Eye (tissue), 1 donor: ENCODE data around the gene GLYR1.

ENCODE experiments used
- DNase-seq: peaks from one replicate; pipeline ENCODE4 v3.0.0-alpha.2; 2015

The GLYR1 gene

DNA sequence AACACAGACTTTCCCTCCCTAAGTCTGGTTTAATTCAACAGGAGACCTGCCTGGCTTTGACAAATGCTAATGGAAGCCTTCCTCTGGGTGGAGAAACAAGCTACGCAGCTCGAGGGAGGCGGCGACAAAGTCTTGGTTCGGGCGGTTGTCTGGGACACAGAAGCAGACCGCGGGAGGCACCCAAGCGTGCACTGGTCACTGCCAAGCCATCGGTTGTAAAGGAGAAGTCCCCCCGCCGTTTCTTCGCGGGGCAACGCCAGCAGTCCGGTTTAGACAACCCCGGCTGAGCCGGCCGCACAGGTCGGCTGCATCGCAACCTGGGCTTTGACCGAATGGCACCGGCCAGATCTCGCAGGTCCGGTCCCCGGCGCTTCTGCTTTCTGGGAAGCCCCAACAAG lies 586 bp downstream of the GLYR1 start:
- peak; percentile 69 for DNase-seq

DNA sequence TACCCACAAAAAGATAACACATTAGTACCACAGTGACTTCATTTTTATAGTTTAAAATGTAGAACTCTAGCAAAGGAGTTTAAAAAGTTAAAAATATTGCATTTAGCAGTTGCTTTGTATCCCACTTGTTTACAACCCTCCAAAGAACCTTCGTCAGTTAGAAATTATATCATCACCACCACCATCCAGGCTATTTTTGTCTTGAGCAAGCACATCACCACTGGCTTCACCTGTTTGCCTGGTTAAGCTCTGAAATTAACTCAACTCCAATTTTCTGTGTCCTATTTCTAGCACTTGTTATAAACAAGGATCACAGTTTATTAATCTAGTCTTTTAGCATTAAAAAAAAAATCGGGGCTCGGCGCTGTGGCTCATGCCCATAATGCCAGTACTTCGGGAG lies 6.1 kb downstream of the GLYR1 start:
- no peak for DNase-seq

DNA sequence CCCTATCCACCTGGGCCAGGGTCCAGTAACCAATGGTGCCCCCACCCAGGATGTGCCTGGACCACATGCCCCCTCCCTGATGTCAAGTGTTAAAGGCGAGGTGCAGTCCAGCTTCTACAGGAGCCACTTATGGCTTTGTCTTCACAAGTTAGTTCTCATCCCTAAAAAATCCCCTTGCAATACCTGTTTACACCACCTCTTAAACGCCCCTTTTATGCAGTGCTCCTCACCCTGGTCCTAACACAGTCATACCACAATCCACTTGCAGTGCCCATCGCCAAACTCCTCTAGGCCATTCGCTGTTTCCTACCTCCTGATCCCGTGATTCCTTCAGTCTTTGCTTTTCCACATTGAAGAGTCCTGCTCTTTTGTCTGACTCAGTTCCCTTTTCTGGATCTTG lies 7.1 kb downstream of the GLYR1 start:
- no peak for DNase-seq

DNA sequence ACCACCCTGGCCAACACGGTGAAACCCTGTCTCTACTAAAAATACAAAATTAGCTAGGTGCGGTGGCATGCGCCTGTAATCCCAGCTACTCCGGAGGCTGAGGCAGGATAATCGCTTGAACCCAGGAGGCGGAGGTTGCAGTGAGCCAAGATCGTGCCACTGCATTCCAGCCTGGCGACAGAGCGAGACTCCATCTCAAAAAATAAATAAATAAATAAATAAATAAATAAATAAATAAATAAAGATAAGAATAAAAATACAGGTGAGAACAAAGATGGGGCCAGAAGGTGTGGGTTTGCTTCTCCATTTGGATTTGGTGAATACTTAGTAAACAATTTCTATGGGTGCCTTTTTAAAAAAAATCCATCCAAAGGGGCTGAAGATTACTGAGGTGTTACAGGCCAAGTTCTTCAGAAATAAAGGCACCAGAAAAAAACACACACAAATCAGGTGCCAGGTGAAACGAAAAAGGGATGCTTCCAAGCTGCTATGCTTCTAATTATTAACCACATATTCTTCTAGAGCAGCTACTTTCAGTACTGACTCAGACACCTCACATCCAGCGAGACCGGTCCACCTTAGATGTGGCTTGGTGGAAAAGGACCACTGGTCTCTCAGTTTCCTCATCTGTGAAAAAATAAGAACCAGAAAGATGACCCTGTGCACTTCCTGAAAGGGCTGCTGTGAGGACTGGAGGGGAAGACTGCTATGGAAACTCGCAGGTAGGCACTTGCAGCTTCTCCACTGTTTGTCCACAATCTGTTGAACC lies 9.2 kb downstream of the GLYR1 start:
- no peak for DNase-seq

DNA sequence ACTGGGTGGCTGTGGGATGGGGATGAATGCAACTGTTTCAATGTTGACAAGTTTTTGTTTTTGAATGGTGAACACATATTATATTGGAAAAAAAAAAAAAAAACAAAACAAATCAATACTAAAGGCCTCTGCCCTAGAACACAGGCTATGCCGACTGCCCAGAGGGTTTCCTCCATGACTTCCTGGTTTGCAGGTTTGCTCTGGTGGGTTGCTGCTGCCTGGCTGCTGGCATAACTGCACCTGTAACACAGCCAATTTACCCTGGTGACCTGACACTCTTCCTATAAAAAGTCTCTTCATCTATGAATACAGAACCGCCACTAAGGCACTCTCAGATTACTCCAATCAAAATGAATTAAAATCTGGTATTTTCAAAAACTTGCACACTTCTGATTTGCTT lies 10.4 kb downstream of the GLYR1 start:
- DNase-seq: no peak

DNA sequence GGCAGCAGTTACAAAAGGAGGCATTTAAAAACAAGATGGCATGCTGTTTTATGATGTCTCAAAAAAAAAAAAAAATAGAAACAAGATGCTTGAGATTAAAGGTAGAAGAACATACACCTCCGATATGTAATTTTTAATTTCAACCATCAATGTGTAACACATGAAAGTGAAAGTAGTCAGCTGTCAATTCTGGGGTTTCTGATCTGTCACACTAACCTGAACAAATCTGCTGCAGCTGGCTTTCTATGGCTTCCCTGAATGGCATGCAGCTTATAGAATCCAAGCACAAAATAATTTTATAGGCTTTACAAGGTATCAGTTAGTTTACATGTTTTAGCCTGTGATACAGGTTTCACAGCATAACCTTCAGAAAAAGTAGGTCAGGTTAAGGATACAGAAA lies 13.5 kb downstream of the GLYR1 start:
- DNase-seq: no peak

DNA sequence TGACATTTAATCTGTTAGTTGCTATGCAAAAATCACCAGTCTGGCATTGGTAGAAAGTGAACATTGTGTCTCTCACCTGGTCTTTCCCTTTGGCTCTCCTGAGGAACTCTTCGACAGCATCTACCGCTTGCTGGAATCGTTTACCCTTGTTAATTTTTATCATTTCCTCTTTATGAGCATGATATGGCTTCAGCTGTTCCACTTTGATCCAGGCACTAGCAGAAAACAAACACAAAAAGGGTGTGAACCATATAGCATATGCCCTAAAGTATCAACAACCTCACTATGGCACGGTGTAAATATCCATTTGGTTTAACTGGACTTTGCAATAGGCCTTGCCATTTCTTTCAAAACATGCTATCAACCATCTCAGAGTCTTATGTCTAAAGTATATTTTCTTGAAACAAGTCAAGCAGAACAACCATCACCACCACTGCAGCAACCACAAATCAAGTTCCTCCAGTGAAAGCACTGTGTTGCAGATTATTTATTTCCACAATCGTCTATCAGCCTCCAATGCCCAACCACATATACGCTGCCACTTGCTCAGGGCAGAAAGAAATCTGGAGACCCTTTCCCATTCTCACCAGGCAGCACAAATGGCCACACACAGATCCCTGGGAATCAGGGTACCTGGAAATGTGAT lies 14.3 kb downstream of the GLYR1 start:
- DNase-seq: no peak

DNA sequence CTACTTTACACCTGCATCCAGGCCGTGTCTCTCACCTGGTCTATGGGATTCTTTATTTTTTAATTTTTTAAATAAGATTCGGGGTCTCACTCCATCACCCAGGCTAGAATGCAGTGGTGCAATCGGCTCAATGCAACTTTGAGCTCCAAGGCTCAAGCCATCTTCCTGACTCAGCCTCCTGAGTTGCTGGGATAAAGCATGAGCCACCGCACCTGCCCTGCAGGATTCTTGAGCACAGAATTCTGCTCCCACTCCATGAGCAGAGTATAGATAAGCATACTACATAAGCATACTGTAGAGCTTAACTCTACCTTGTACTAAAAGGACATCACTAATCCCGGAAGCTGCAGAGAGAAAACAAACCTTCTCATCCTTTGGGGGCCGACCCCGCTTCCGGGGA lies 15.5 kb downstream of the GLYR1 start:
- DNase-seq: no peak

DNA sequence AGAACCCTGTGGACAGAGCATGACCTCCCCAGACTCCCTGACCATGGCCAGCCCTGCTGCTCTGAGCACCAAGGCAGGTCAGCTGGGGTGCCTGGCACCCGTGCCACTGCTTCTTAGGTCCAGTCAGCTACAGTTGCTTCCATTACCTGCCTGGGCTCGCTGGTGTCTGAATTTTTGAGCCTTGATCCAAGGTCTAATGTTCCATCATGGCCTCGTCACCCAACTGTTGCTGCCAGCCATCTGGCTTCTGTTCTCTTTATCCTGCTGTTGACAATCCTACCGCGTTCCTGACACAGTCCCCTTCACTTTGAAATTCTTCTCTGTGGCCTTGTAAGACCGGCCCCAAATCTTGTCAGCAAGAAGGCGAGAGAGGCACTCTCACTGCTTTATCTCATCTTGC lies 16.7 kb downstream of the GLYR1 start:
- no peak for DNase-seq

DNA sequence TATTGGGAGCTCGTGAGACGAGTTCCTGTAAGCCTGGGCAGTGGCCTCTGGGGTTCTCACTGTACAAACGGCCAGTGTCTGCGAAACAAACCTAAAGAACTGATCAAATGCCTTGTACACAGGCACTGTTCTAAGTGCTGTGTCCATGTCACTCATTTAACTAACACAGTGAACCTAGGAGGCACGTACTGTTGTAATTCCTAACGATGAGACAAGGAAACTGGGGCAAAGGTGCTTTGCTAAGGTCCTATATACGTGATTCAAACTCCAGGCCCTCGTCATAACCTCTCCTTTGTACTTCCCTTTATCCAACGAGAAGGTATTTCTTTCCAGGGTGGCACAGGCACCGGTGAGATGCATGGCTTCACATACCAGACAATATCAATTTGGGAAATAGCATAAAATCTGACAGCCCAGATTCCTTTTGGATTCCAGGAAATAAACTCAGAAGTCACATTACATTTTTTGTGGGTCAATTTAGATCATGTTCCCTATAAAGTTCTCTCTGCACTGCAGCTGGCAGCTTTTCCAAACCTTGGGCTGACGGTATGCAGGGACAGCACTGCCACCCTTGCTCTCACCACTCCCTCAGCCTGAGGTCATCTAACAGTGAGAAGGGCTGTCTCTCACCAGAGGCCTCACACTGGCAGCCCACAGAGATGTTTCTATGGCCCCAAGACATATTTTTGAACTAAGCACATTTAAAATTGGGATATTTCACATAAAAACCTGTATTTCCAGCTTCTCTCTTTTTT lies 18.3 kb downstream of the GLYR1 start:
- DNase-seq: no peak

DNA sequence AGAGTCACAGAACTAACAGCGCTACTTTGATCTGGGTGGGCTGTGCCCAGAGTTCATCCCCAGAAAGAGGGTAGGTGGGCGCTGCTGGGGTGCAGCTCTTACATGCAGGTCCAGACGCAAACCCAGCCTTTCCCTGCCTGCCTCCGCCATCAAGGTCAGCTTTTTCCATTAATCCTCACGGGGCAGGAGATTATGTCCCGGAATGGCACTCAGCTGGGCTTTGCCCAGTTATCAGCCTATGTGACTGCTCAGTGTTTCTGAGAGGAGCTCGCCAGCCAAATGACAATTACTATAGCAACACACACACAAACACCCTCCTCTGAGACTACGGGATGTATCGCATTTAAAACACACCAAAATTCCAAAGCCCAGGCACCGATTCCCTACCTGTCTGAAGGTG lies 20.1 kb downstream of the GLYR1 start:
- no peak for DNase-seq

DNA sequence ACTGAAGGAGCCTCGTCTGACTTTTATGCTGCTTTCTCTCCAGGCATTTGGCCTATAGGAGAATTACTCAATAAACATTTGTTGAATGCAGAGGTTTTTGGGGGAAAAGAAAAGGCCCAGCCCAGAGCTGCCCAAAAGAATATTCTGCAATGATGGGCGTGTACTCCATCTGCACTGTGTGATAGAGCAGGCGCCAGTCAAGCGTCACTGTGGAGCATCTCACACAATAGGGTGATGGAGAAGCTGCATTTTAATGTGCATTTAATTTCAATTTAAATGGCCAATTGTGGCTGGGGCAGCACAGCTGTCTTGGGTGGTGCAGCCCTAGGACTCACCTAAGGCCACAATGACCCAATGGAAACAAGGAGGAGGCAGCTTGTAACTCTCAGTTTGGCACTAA lies 20.6 kb downstream of the GLYR1 start:
- no peak for DNase-seq

DNA sequence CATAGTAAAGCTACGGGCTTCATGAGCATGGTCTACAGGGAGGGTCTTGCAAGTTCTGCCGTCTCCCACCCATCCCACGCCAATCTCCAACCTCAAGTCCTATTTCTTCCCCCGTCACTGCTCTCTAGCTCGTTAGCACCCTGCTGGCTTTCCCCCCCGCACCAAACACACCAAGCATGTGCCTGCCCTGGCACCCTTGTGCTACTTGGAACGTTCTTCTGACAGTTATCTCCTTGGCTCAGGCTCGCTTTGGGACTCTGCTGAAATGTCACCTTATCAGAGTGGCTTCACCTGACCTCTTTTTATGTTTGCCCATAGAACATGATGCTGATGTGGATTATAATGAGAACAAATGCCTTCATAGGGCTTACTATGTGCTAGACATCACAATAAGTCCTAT lies 21.9 kb downstream of the GLYR1 start:
- no peak for DNase-seq

DNA sequence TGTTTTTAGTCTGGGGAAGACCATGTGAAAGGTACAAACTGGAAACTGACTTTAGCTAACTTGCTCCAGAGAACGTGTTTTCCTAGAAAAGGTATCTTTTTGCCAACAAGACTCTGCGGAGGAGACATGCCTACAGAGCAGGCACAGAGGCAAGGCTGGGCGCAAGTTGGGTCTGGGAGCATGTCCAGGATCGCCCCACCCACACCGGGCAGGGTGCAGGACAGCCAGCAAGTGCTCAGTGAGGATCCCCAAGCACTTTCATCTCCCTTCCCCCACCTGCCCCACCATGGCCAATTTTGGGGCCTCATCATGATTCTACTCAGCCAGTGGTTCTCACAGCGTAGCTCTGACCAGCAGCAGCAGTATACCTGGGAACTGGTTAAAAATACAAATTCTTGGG lies 26.4 kb downstream of the GLYR1 start:
- no peak for DNase-seq

DNA sequence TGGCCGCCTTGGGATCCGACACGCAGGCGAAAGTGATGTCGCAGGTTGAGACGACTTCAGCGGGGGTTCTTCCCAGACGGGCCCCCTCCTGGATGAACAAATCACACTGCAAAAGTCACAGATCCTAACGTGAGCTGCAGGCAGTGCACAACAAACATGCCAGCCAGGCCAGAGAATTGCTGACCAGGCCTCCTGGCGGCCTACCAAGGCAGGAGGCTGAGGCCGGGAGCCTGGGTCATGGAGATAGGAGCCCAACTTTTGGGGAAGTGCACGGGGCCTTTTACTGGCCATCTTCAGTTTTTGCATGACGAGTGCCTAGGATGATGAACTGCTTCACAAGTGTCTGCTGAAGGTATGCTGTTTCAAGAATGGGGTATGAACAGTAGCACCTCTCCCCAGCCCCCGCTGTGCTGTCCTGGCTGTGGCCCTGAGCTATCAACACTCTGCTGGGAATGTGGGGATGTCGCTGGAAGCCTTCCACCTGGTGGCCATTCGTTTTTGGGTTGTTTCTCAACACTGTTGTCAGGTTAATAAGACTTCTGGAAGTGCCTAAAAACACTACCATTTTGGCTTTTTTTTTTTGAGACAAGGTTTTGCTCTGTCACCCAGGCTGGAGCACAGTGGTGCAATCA lies 32.4 kb downstream of the GLYR1 start:
- no peak for DNase-seq

DNA sequence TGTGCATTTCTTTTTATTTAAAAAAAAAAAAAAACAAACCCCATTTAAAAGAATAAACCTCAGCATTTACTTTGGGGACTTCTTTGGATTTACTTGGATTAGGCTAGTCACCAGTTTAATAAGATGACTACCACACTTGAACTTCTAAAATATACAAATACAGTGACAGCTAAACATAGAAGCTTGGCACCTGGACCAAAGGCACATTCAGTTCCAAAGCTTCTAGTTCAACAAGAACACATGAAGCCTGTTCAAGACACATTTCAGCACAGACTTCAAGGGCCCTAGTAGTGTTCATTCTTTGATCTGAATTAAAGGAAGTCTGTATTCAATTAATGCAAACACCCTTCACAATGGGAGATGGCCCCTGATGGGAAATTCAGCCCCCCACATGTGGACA lies 33.0 kb downstream of the GLYR1 start:
- no peak for DNase-seq

DNA sequence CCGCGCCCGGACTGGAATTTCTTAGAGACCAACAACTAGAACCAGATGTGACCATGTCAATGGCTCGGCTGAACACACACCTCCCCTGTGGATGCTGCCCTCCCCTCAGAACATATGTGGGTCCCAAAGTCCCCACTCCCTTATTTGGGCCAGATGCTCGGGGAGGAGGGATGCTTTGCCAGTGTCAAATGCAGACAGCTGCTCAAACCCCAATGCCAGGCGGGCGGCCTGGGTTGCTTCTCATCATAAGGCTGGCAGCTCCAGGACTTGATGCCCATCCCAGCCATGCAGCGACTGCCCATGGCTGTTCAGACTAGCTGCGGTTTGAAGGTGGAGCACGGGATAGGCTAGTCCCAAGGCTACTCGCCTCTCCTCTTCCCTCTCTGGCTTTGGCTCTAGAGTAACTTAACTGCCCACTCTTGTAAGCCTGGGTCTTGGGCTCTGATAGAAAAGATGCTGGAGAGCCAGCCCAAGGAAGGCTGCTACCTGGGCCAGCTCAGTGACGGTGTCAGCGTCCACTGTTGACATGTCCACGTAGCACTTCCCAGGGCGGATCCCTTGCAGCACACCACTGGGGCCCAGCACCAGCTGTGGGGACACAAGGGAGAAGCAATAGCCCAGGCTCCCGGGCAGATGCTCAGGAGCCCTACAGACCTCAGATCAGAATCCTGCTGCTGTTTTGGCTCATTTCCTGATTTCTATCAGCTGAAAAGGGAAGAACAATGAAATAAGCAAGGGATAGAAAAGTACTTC lies 33.7 kb downstream of the GLYR1 start:
- DNase-seq: no peak

DNA sequence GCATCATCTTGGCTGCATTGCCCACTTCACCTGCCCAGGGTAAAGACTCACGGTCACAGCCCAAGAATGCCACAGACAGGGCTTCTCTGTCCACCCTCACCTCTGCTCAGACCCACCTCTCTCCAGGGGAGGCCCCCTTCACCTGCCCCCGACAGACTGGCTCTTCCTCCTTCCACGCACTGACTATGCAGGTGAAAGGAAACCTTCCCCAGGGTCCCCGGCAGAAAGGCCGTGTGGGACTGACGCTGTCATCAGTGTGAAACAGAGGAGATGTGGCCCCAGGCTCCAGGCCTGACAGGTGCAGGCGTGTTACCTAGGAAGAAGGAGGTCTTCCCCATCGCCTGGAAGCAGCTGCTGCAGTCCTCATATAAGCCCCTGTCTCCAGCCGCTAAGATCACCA lies 35.3 kb downstream of the GLYR1 start:
- DNase-seq: no peak

DNA sequence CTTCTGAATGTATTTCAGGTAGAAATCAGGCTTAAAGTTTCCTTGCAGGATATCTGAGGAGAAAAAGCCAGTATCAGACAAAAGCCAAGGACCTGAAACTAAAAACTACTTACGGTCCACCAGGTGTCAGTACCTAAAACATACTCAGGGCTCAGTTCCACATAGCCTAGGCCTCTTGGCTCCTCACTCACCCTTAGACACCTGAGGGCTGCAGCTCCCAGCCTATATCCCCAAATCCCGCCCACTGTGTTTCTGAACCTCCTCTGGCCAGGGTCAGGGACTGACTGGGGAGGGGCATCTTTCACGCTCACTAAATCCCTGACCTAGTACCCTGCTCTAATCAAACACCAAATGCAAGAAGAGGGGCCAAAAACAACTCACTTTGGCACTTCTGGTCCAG lies 35.8 kb downstream of the GLYR1 start:
- DNase-seq: no peak

DNA sequence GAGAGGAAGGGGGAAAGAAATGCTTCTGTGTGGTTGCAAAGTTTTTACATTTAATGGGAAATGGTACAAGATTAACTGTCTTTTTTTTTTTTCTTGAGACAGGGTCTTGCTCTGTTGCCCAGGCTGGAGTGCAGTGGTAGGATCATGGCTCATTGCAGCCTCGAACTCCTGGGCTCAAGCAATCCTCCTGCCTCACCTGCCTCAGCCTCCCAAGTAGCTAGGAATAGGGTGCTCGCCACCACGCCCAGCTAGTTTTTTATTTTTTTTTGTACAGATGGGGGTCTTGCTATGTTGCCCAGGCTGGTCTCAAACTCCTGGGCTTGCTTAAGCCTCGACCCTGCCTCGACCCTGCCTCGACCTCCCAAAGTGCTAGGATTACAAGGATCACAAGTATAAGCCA lies 40.8 kb downstream of the GLYR1 start:
- DNase-seq: no peak

DNA sequence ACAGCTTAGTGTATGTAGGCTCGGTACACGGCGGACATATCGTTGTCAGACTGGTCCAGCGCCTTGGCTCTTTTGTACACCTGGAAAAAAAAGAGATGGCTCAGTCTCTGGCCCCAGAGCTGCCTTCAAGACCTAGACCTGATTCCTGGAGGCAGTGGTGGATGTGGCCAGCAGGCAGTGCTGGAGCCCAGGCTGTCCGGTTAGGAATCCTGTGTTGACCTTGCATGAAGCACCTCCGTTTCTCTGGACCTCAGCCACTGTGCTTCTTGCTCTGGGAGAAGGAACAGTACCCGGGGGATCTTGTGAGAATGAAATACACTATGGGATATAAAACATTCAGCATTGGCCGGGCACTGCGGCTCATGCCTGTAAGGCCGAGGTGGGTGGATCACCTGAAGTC lies 41.9 kb downstream of the GLYR1 start:
- no peak for DNase-seq

DNA sequence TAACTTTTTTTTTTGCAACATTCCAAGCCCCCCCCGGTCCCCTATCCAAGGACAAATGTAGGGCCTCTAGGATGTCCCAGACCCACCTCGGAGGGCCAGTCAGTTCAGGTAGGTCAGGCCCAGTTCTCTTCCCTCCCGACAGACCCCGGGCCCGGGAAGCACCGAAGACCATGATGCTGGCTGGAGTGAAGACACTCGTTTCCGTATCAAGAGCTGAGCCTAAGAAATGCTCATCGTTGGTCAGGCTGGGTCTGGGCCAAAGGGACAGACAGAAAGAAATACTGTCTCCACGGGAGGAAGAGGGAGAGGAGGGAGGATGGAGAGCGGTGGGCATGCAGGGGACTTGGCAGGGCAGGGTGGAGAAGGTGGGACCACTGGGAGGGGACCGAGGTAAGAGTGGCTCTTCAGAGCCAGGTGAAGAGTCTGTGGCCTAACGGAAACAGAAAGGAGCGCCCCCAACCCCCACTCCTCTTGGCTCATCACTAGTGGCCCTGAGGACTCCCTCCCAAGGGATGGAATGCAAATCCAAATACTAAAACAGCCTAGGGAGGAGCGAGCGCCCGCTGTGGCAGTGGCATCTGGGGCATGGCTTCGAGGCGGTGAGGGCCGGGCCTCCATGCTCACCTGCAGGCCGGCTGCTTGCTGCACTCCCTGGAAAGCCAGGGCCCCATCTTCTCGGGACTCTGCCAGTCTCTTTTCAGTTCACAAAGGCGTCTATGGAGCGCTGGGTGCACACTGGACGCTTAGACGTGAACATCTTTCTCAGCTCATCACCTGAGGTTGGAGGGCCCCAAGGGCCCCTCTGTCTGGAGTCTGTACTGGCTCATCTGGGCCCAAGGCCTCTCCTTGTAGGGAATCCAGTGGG lies 43.0 kb downstream of the GLYR1 start:
- DNase-seq: no peak
